Trophoblast cell (in vitro differentiated cells and primary cell): ENCODE results near the gene LTF.
"Not testable (repeated sequence)": the region's sequence is repeated elsewhere in the genome, so short reads cannot be mapped to it uniquely, and the experiment has no call there.

ENCODE experiments used
- DNase-seq, 2 donors: peaks; one replicate each; pipeline ENCODE4 v3.0.0-alpha.2; 2016
- H2AFZ ChIP-seq: 2 replicates; pipeline ENCODE4 v1.6.1; 2013; ENCODE audit warnings: low read length, moderate library complexity, mild to moderate bottlenecking; ENCODE audit not compliant: insufficient read depth, poor library complexity
- H2AK5ac ChIP-seq: 2 replicates; pipeline ENCODE4 v1.6.1; 2013; ENCODE audit warnings: mild to moderate bottlenecking, low read length
- H2BK120ac ChIP-seq: 2 replicates; pipeline ENCODE4 v1.6.1; 2013; ENCODE audit warnings: low read length, mild to moderate bottlenecking, moderate library complexity; ENCODE audit not compliant: insufficient read depth, poor library complexity
- H2BK12ac ChIP-seq: 2 replicates; pipeline ENCODE4 v1.6.1; 2013; ENCODE audit warnings: mild to moderate bottlenecking, low read length, moderate library complexity
- H2BK5ac ChIP-seq: 2 replicates; pipeline ENCODE4 v1.6.1; 2013; ENCODE audit warnings: low read length, low read depth, moderate library complexity, mild to moderate bottlenecking; ENCODE audit not compliant: poor library complexity
- H3K14ac ChIP-seq: 2 replicates; pipeline ENCODE4 v1.6.1; 2013; ENCODE audit warnings: mild to moderate bottlenecking, low read length
- H3K18ac ChIP-seq: 2 replicates; pipeline ENCODE4 v1.6.1; 2013; ENCODE audit warnings: mild to moderate bottlenecking, low read length
- H3K23ac ChIP-seq: 2 replicates; pipeline ENCODE4 v1.6.1; 2013; ENCODE audit warnings: low read length
- H3K27ac ChIP-seq: 2 replicates; pipeline ENCODE4 v1.5.1; 2013; ENCODE audit warnings: low read depth, mild to moderate bottlenecking, inconsistent platforms, low read length, moderate library complexity
- H3K27me3 ChIP-seq: 2 replicates; pipeline ENCODE4 v1.6.1; 2013; ENCODE audit warnings: inconsistent platforms, mild to moderate bottlenecking, low read length, moderate library complexity; ENCODE audit not compliant: insufficient read depth
- H3K36me3 ChIP-seq, 2 experiments: 1 replicate in 1 of 2; 2 replicates in 1 of 2; pipeline ENCODE4 v1.6.1; 2013; ENCODE audit warnings: low read length in 2 of 2, mild to moderate bottlenecking in 2 of 2, moderate library complexity in 1 of 2; ENCODE audit not compliant: insufficient read depth in 2 of 2, control insufficient read depth in 1 of 2
- H3K4ac ChIP-seq: 2 replicates; pipeline ENCODE4 v1.6.1; 2013; ENCODE audit warnings: low read depth, mild to moderate bottlenecking, low read length, moderate library complexity
- H3K4me1 ChIP-seq, 2 experiments: 1 replicate in 1 of 2; 2 replicates in 1 of 2; pipeline ENCODE4 v1.6.1; 2013; ENCODE audit warnings: low read length in 2 of 2, mild to moderate bottlenecking in 2 of 2, moderate library complexity in 1 of 2; ENCODE audit not compliant: insufficient read depth in 2 of 2, control insufficient read depth in 1 of 2
- H3K4me2 ChIP-seq: 2 replicates; pipeline ENCODE4 v1.6.1; 2013; ENCODE audit warnings: inconsistent platforms, mild to moderate bottlenecking, low read length, moderate library complexity
- H3K4me3 ChIP-seq: 2 replicates; pipeline ENCODE4 v1.5.1; 2013; ENCODE audit warnings: mild to moderate bottlenecking, low read depth, low read length, inconsistent platforms
- H3K79me1 ChIP-seq: one replicate; pipeline ENCODE4 v1.6.1; 2013; ENCODE audit warnings: low read length
- H3K79me2 ChIP-seq: 2 replicates; pipeline ENCODE4 v1.6.1; 2013; ENCODE audit warnings: low read length, mild to moderate bottlenecking; ENCODE audit not compliant: control insufficient read depth, insufficient read depth, poor library complexity
- H3K9ac ChIP-seq: 2 replicates; pipeline ENCODE4 v1.6.1; 2013; ENCODE audit warnings: mild to moderate bottlenecking, low read length
- H3K9me3 ChIP-seq: 2 replicates; pipeline ENCODE4 v1.6.1; 2013; ENCODE audit warnings: low read depth, mild to moderate bottlenecking, control low read depth, inconsistent platforms, low read length; ENCODE audit not compliant: insufficient read depth
- H4K12ac ChIP-seq: 2 replicates; pipeline ENCODE4 v1.6.1; 2013; ENCODE audit warnings: low read depth, mild to moderate bottlenecking, low read length, moderate library complexity
- H4K8ac ChIP-seq: 2 replicates; pipeline ENCODE4 v1.6.1; 2013; ENCODE audit warnings: low read depth, mild to moderate bottlenecking, low read length, moderate library complexity
- H4K91ac ChIP-seq: one replicate; pipeline ENCODE4 v1.6.1; 2013; ENCODE audit warnings: low read depth, mild to moderate bottlenecking, low read length, moderate library complexity
- WGBS: extraction: QIAGEN DNeasy Blood & Tissue Kit; methylation state at CpG from one replicate; pipeline ENCODE4 v1.1.7; 2013; ENCODE audit warnings: missing lambda C conversion rate; ENCODE audit not compliant: insufficient read length, insufficient coverage; ENCODE audit errors: extremely low coverage; 5-methylcytosine and 5-hydroxymethylcytosine counted together

LTF gene

DNA sequence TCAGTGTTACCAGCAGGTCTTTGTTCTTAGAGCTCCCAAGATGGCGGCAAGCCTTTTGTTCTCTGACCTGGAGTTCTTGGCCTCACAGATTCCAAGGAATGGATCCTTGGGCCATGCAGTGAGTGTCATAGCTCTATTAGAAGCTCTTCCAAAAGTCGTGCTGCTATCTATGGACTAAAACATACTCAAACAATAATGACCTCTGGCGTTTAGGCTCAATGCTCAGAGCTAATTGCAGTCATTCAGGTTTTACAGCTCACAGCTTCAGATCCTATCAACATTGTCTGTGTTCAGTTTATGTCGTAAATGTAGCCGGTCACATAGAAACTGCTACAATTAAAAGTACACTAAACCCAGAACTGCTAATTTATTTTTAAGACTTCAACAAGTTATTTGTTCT, 35.5 kb downstream of the LTF start:
- H2AFZ ChIP-seq, result no peak overlapping the region
- no peak overlapping the region for H3K14ac ChIP-seq
- no peak overlapping the region for H2BK120ac ChIP-seq
- H2BK12ac ChIP-seq, result no peak overlapping the region
- no peak overlapping the region for H3K27ac ChIP-seq
- no peak overlapping the region for H3K23ac ChIP-seq
- H4K91ac ChIP-seq, result no peak overlapping the region
- no peak overlapping the region for H3K4me2 ChIP-seq
- peak; percentile 69 to 80 for DNase-seq
- H3K4me1 ChIP-seq, result peaks cover 11 to 16% of the 10 kb centered on the region in 2 experiments
- H2AK5ac ChIP-seq, result no peak overlapping the region
- no peaks in the 10 kb centered on the region for H3K79me2 ChIP-seq
- H2BK5ac ChIP-seq, result no peak overlapping the region
- peaks cover 6% of the 10 kb centered on the region for H3K9me3 ChIP-seq
- no peak overlapping the region for H3K4ac ChIP-seq
- peaks cover 0 to 2% of the 10 kb centered on the region in 2 experiments for H3K36me3 ChIP-seq
- H3K9ac ChIP-seq, result no peak overlapping the region
- no peak overlapping the region for H4K12ac ChIP-seq
- H3K18ac ChIP-seq, result no peak overlapping the region
- H3K27me3 ChIP-seq, result no peaks in the 10 kb centered on the region
- peaks cover 6% of the 10 kb centered on the region for H3K79me1 ChIP-seq
- no peak overlapping the region for H3K4me3 ChIP-seq
- no CpG with 5 or more reads among the region's 5 CpGs for WGBS
- H4K8ac ChIP-seq, result no peak overlapping the region

- no peak overlapping the region for H3K23ac ChIP-seq
- no CpG with 5 or more reads among the region's 10 CpGs for WGBS
- H3K18ac ChIP-seq, result no peak overlapping the region
- peaks cover 0 to 2% of the 10 kb centered on the region in 2 experiments for H3K36me3 ChIP-seq
- H4K12ac ChIP-seq, result no peak overlapping the region
- H2AFZ ChIP-seq, result no peak overlapping the region
- no peak overlapping the region for H3K4me3 ChIP-seq
- peak overlapping the region; percentile 72 for H2BK120ac ChIP-seq
- peak overlapping the region; percentile 79 for H2AK5ac ChIP-seq
- no peak overlapping the region for H4K8ac ChIP-seq
- DNase-seq, result peak; percentile 78 to 90
- H3K27ac ChIP-seq, result peak overlapping the region; percentile 14
- H2BK12ac ChIP-seq, result peak overlapping the region; percentile 70
- peak overlapping the region; percentile 63 for H4K91ac ChIP-seq
- no peaks in the 10 kb centered on the region for H3K27me3 ChIP-seq
- H3K79me1 ChIP-seq, result peaks cover 3% of the 10 kb centered on the region
- H3K9me3 ChIP-seq, result peaks cover 4% of the 10 kb centered on the region
- H3K9ac ChIP-seq, result no peak overlapping the region
- H3K79me2 ChIP-seq, result no peaks in the 10 kb centered on the region
- peaks cover 8 to 14% of the 10 kb centered on the region in 2 experiments for H3K4me1 ChIP-seq
- no peak overlapping the region for H3K4me2 ChIP-seq
- no peak overlapping the region for H3K14ac ChIP-seq
- no peak overlapping the region for H3K4ac ChIP-seq
- H2BK5ac ChIP-seq, result no peak overlapping the region
These were observed 36.5 kb downstream of the LTF start for GRCh38 chr3:46427916-46428833.

GRCh38 chr3:46427404-46427803, 37.3 kb downstream of the LTF start:
- H3K9ac ChIP-seq, H2BK5ac ChIP-seq, H4K12ac ChIP-seq, H3K79me1 ChIP-seq, H3K4me3 ChIP-seq, H4K91ac ChIP-seq, H3K79me2 ChIP-seq, H2AFZ ChIP-seq, H2BK120ac ChIP-seq, H4K8ac ChIP-seq, H2AK5ac ChIP-seq, H3K9me3 ChIP-seq, H3K23ac ChIP-seq, H3K27me3 ChIP-seq, H3K4me2 ChIP-seq, H3K18ac ChIP-seq, H3K14ac ChIP-seq, H3K36me3 ChIP-seq, H3K27ac ChIP-seq, H3K4ac ChIP-seq, H2BK12ac ChIP-seq: not testable (repeated sequence)
- DNase-seq, result peak in 1 of 2 donors; percentile 31
- WGBS, result no CpG with 5 or more reads among the region's 8 CpGs
- H3K4me1 ChIP-seq, result peaks cover 8 to 14% of the 10 kb centered on the region in 2 experiments

- H3K27ac ChIP-seq, H3K4ac ChIP-seq, H2AK5ac ChIP-seq, H3K4me2 ChIP-seq, H3K9me3 ChIP-seq, H4K8ac ChIP-seq, H3K79me2 ChIP-seq, H4K91ac ChIP-seq, H2BK12ac ChIP-seq, H3K79me1 ChIP-seq, H3K18ac ChIP-seq, H3K36me3 ChIP-seq, H3K9ac ChIP-seq, H3K4me3 ChIP-seq, H3K14ac ChIP-seq, H3K27me3 ChIP-seq, H4K12ac ChIP-seq, H2AFZ ChIP-seq, H2BK5ac ChIP-seq, H3K23ac ChIP-seq: not testable (repeated sequence)
- H3K4me1 ChIP-seq, result peaks cover 8 to 14% of the 10 kb centered on the region in 2 experiments
- peak overlapping the region; percentile 61 for H2BK120ac ChIP-seq
- peak; percentile 66 to 75 for DNase-seq
- WGBS, result no CpG with 5 or more reads among the region's 4 CpGs
These were observed 38.2 kb downstream of the LTF start for GRCh38 chr3:46426476-46426875.
